ENCODE data around the gene LRIF1. TPM values are rescaled to one million over a fixed set of nuclear protein-coding genes. Genes with fewer than 3 reads are reported as not detected.

LRIF1 gene
- total and polyA plus RNA-seq, 2 of the 4 experiments (the other 2 are of a cell fraction), result 5.4 to 6.8 TPM

DNA sequence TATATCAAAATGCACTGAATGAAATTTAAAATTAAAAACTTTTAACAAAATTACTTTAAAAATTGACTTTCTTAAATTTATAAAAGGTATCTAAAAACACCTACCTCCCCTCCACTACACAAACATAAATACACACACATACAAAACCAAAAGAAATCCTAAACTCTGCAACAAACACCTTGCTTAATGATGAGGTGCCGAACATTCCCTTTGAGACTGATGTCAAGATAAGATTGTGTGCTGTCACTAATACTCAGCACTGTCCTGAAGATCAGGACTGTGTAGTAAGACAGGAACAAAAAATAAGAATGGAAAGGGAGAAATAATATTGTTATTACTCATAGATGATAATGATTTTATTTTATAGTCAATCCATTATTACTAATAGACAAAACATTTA lies 45.7 kb downstream of the LRIF1 start:
- no peak overlapping the region for H2BK20ac ChIP-seq (ENCODE audit: low read depth, low read length)
- H3K36me3 ChIP-seq (ENCODE audit: control insufficient read depth, insufficient read depth, low read length), result no peaks in the 10 kb centered on the region
- dilution Hi-C loops (cut with HindIII; ENCODE audit: low sequenced_read_pairs, unreplicated experiment) (no loop called here), intact Hi-C loops (cut with micrococcal nuclease) (no loop called here), in situ Hi-C loops (cut with MboI; ENCODE audit: low sequenced_read_pairs) (no loop called here)
- no peak overlapping the region for H2AK5ac ChIP-seq (ENCODE audit: low read depth, low read length)
- no peaks in the 10 kb centered on the region for H3K4me1 ChIP-seq (ENCODE audit: control insufficient read depth, insufficient read depth, low read length)
- no peak overlapping the region for H3K14ac ChIP-seq (replicated peaks; ENCODE audit: low read depth, low read length)
- TF ChIP-seq POLR2A (IDR thresholded peaks at IDR 0.05; ENCODE audit: low read depth, low read length) (no peak), CEBPB (IDR thresholded peaks at IDR 0.05; ENCODE audit: low read depth, low read length) (no peak), MAZ (IDR thresholded peaks at IDR 0.05; ENCODE audit: borderline replicate concordance, low read depth, low read length) (no peak), RCOR1 (IDR thresholded peaks at IDR 0.05; ENCODE audit: insufficient replicate concordance, low read length) (no peak), MAFK (IDR thresholded peaks at IDR 0.05; ENCODE audit: low read depth, low read length) (no peak)
- H4K20me1 ChIP-seq (ENCODE audit: insufficient read depth, low read length), result no peaks in the 10 kb centered on the region
- H3K27ac ChIP-seq (ENCODE audit: insufficient read depth, low read length), result no peak overlapping the region
- H3K4me2 ChIP-seq (ENCODE audit: low read depth, low read length), result no peak overlapping the region
- no peaks in the 10 kb centered on the region for H3K9me1 ChIP-seq (ENCODE audit: insufficient read depth, low read length)
- no peak overlapping the region for H2BK15ac ChIP-seq (ENCODE audit: low read depth, low read length)
- ChIA-PET CTCF (no interaction called here), POLR2A (ENCODE audit: unreplicated experiment) (no interaction called here)
- H3K4ac ChIP-seq (ENCODE audit: low read depth, low read length), result no peak overlapping the region
- no peak overlapping the region for H4K8ac ChIP-seq (ENCODE audit: low read depth in 2 of 2, low read length in 2 of 2)
- H2BK5ac ChIP-seq (ENCODE audit: low read depth, low read length, poor library complexity, severe bottlenecking), result no peak overlapping the region
- H4K5ac ChIP-seq (ENCODE audit: low read depth, low read length), result no peak overlapping the region
- no peak overlapping the region for H3K23ac ChIP-seq (ENCODE audit: low read depth, low read length)
- DNase-seq (no peak), ATAC-seq (ENCODE audit: low read depth) (no peak)
- H2BK120ac ChIP-seq (ENCODE audit: low read depth, low read length), result no peak overlapping the region
- H2AK9ac ChIP-seq (replicated peaks; ENCODE audit: low read depth, low read length, poor library complexity), result no peak overlapping the region
- no peaks in the 10 kb centered on the region for H3K79me1 ChIP-seq (ENCODE audit: low read depth in 1 of 2, low read length in 2 of 2)
- H4K91ac ChIP-seq (ENCODE audit: insufficient read depth, low read depth, low read length), result no peak overlapping the region
- H2AFZ ChIP-seq (replicated peaks; ENCODE audit: low read length, poor library complexity), result no peak overlapping the region
- WGBS, 2 experiments (ENCODE audit: extremely low coverage in 2 of 2, insufficient read length in 1 of 2), result no CpG with 5 or more reads among the region's 1 CpG
- no peaks in the 10 kb centered on the region for H3K9me3 ChIP-seq (ENCODE audit: control insufficient read depth, insufficient read depth, low read length)
- H3K4me3 ChIP-seq (ENCODE audit: insufficient read depth, low read depth, low read length), result no peak overlapping the region
- no peak overlapping the region for H3K18ac ChIP-seq (ENCODE audit: low read depth, low read length)
- no TSS peak for BruUV-seq (replicated peaks)
- H3K56ac ChIP-seq (ENCODE audit: extremely low read depth, insufficient read depth, low read length), result no peak overlapping the region
- H3K27me3 ChIP-seq (ENCODE audit: control insufficient read depth, insufficient read depth, low read length), result no peaks in the 10 kb centered on the region
- no peak overlapping the region for H3K9ac ChIP-seq (ENCODE audit: low read depth, low read length)
